A673 (cell line): Measurements from ENCODE around the gene PI16.

Source experiments
- CTCF ChIP-seq: fragments of 300-800, 200-600 bp; sonication (generic); conservative IDR thresholded peaks from 2 replicates; pipeline ENCODE4 v1.5.1; 2017; ENCODE audit warnings: low read depth, mild to moderate bottlenecking, antibody characterized with exemption, low read length, moderate library complexity, mixed read lengths
- EZH2 ChIP-seq: fragments of 200-600 bp; sonication (generic); IDR thresholded peaks from 2 replicates; pipeline ENCODE4 v1.6.1; 2017; ENCODE audit warnings: borderline replicate concordance, low read depth, mild to moderate bottlenecking, mixed read lengths, antibody characterized with exemption, low read length; ENCODE audit not compliant: poor library complexity, severe bottlenecking

- TF ChIP-seq CTCF (no peak), EZH2 (no peak)
Measured at GRCh38 chr6:36956446-36956820, 1.9 kb downstream of the PI16 start.
